Activated naive CD8-positive, alpha-beta T cell (primary cell): ENCODE results near the gene SELPLG.

ENCODE experiments used
- H3K27ac Mint-ChIP-seq: one replicate; pipeline ENCODE4 v1.8.0; 2021; ENCODE audit warnings: mixed read lengths
- H3K27me3 Mint-ChIP-seq: one replicate; pipeline ENCODE4 v1.8.0; 2021; ENCODE audit warnings: mixed read lengths
- H3K36me3 Mint-ChIP-seq: one replicate; pipeline ENCODE4 v1.8.0; 2021; ENCODE audit warnings: mixed read lengths
- H3K4me1 Mint-ChIP-seq: one replicate; pipeline ENCODE4 v1.8.0; 2021; ENCODE audit warnings: low read depth, mixed read lengths
- H3K4me3 Mint-ChIP-seq: one replicate; pipeline ENCODE4 v1.8.0; 2021; ENCODE audit warnings: mild to moderate bottlenecking, mixed read lengths
- H3K9me3 Mint-ChIP-seq: one replicate; pipeline ENCODE4 v1.8.0; 2021; ENCODE audit warnings: low read depth, mixed read lengths

Gene SELPLG

GRCh38 chr12:108610856-108611605 lies 22.7 kb downstream of the SELPLG start:
- Mint-ChIP-seq H3K4me3 (no peak overlapping the region), H3K27ac (no peak overlapping the region), H3K36me3 (no peaks in the 10 kb centered on the region), H3K4me1 (peaks cover 22% of the 10 kb centered on the region), H3K27me3 (no peaks in the 10 kb centered on the region), H3K9me3 (no peaks in the 10 kb centered on the region)

- Mint-ChIP-seq H3K9me3 (no peaks in the 10 kb centered on the region), H3K4me3 (no peak overlapping the region), H3K4me1 (peaks cover 17% of the 10 kb centered on the region), H3K27me3 (no peaks in the 10 kb centered on the region), H3K36me3 (no peaks in the 10 kb centered on the region), H3K27ac (no peak overlapping the region)
Observed at GRCh38 chr12:108610336-108610815, 23.3 kb downstream of the SELPLG start.

GRCh38 chr12:108609537-108610335 lies 24.0 kb downstream of the SELPLG start:
- no peaks in the 10 kb centered on the region for H3K9me3 Mint-ChIP-seq
- no peaks in the 10 kb centered on the region for H3K36me3 Mint-ChIP-seq
- no peak overlapping the region for H3K4me3 Mint-ChIP-seq
- H3K4me1 Mint-ChIP-seq = peaks cover 15% of the 10 kb centered on the region
- no peaks in the 10 kb centered on the region for H3K27me3 Mint-ChIP-seq
- no peak overlapping the region for H3K27ac Mint-ChIP-seq

GRCh38 chr12:108608616-108609015 lies 25.1 kb downstream of the SELPLG start:
- no peak overlapping the region for H3K4me3 Mint-ChIP-seq
- H3K36me3 Mint-ChIP-seq = no peaks in the 10 kb centered on the region
- H3K9me3 Mint-ChIP-seq = no peaks in the 10 kb centered on the region
- no peaks in the 10 kb centered on the region for H3K27me3 Mint-ChIP-seq
- peaks cover 12% of the 10 kb centered on the region for H3K4me1 Mint-ChIP-seq
- no peak overlapping the region for H3K27ac Mint-ChIP-seq

- H3K36me3 Mint-ChIP-seq = no peaks in the 10 kb centered on the region
- H3K27ac Mint-ChIP-seq = no peak overlapping the region
- no peaks in the 10 kb centered on the region for H3K9me3 Mint-ChIP-seq
- peaks cover 10% of the 10 kb centered on the region for H3K4me1 Mint-ChIP-seq
- no peaks in the 10 kb centered on the region for H3K27me3 Mint-ChIP-seq
- no peak overlapping the region for H3K4me3 Mint-ChIP-seq
Observed at GRCh38 chr12:108607981-108608600, 25.6 kb downstream of the SELPLG start.

- no peaks in the 10 kb centered on the region for H3K27me3 Mint-ChIP-seq
- no peaks in the 10 kb centered on the region for H3K9me3 Mint-ChIP-seq
- H3K4me1 Mint-ChIP-seq = peaks cover under 1% of the 10 kb centered on the region
- no peak overlapping the region for H3K4me3 Mint-ChIP-seq
- H3K27ac Mint-ChIP-seq = no peak overlapping the region
- no peaks in the 10 kb centered on the region for H3K36me3 Mint-ChIP-seq
Observed at GRCh38 chr12:108606492-108606891, 27.2 kb downstream of the SELPLG start.

- H3K9me3 Mint-ChIP-seq = no peaks in the 10 kb centered on the region
- H3K27me3 Mint-ChIP-seq = no peaks in the 10 kb centered on the region
- H3K4me1 Mint-ChIP-seq = no peaks in the 10 kb centered on the region
- no peaks in the 10 kb centered on the region for H3K36me3 Mint-ChIP-seq
- H3K4me3 Mint-ChIP-seq = no peak overlapping the region
- no peak overlapping the region for H3K27ac Mint-ChIP-seq
Observed at GRCh38 chr12:108605690-108606406, 27.8 kb downstream of the SELPLG start.

GRCh38 chr12:108605000-108605689 lies 28.5 kb downstream of the SELPLG start:
- no peaks in the 10 kb centered on the region for H3K27me3 Mint-ChIP-seq
- H3K27ac Mint-ChIP-seq = no peak overlapping the region
- H3K36me3 Mint-ChIP-seq = no peaks in the 10 kb centered on the region
- no peaks in the 10 kb centered on the region for H3K4me1 Mint-ChIP-seq
- no peak overlapping the region for H3K4me3 Mint-ChIP-seq
- H3K9me3 Mint-ChIP-seq = no peaks in the 10 kb centered on the region

GRCh38 chr12:108604208-108604941 lies 29.3 kb downstream of the SELPLG start:
- H3K27me3 Mint-ChIP-seq = no peaks in the 10 kb centered on the region
- no peaks in the 10 kb centered on the region for H3K9me3 Mint-ChIP-seq
- H3K27ac Mint-ChIP-seq = no peak overlapping the region
- no peak overlapping the region for H3K4me3 Mint-ChIP-seq
- H3K4me1 Mint-ChIP-seq = no peaks in the 10 kb centered on the region
- no peaks in the 10 kb centered on the region for H3K36me3 Mint-ChIP-seq

GRCh38 chr12:108603743-108604142 lies 30.0 kb downstream of the SELPLG start:
- Mint-ChIP-seq H3K27me3 (no peaks in the 10 kb centered on the region), H3K9me3 (no peaks in the 10 kb centered on the region), H3K4me1 (no peaks in the 10 kb centered on the region), H3K36me3 (no peaks in the 10 kb centered on the region), H3K4me3 (no peak overlapping the region), H3K27ac (no peak overlapping the region)

GRCh38 chr12:108602976-108603704 lies 30.6 kb downstream of the SELPLG start:
- Mint-ChIP-seq H3K4me1 (no peaks in the 10 kb centered on the region), H3K27me3 (no peaks in the 10 kb centered on the region), H3K27ac (no peak overlapping the region), H3K9me3 (no peaks in the 10 kb centered on the region), H3K4me3 (no peak overlapping the region), H3K36me3 (no peaks in the 10 kb centered on the region)

GRCh38 chr12:108602209-108602705 lies 31.4 kb downstream of the SELPLG start:
- Mint-ChIP-seq H3K4me1 (no peaks in the 10 kb centered on the region), H3K27me3 (no peaks in the 10 kb centered on the region), H3K36me3 (no peaks in the 10 kb centered on the region), H3K4me3 (no peak overlapping the region), H3K9me3 (no peaks in the 10 kb centered on the region), H3K27ac (no peak overlapping the region)

GRCh38 chr12:108600702-108601007 lies 33.0 kb downstream of the SELPLG start:
- H3K9me3 Mint-ChIP-seq = no peaks in the 10 kb centered on the region
- no peaks in the 10 kb centered on the region for H3K4me1 Mint-ChIP-seq
- H3K4me3 Mint-ChIP-seq = no peak overlapping the region
- H3K27me3 Mint-ChIP-seq = no peaks in the 10 kb centered on the region
- H3K36me3 Mint-ChIP-seq = no peaks in the 10 kb centered on the region
- H3K27ac Mint-ChIP-seq = no peak overlapping the region
